GM15510 (cell line): Measurements from ENCODE around the gene ECSIT.
A peak's percentile ranks its signal among the peaks of the same experiment; 100 is the strongest.

ENCODE experiments used
- POLR2A ChIP-seq: IDR thresholded peaks from 3 replicates; pipeline ENCODE4 v1.6.1; 2011; ENCODE audit warnings: borderline replicate concordance; ENCODE audit not compliant: insufficient read length; ENCODE audit errors: extremely low read depth

ECSIT gene

GRCh38 chr19:11552666-11553372, 23.9 kb upstream of the ECSIT start:
- no peak for TF ChIP-seq POLR2A

GRCh38 chr19:11551603-11552235, 22.8 kb upstream of the ECSIT start:
- TF ChIP-seq POLR2A = no peak

- TF ChIP-seq POLR2A = no peak
Measured at GRCh38 chr19:11550265-11550664, 21.3 kb upstream of the ECSIT start.

GRCh38 chr19:11549386-11549953, 20.5 kb upstream of the ECSIT start:
- no peak for TF ChIP-seq POLR2A

GRCh38 chr19:11547929-11548700, 19.2 kb upstream of the ECSIT start:
- no peak for TF ChIP-seq POLR2A

- no peak for TF ChIP-seq POLR2A
Measured at GRCh38 chr19:11541238-11541637, 12.3 kb upstream of the ECSIT start.

GRCh38 chr19:11540645-11541044, 11.7 kb upstream of the ECSIT start:
- TF ChIP-seq POLR2A = no peak

GRCh38 chr19:11539495-11540365, 10.8 kb upstream of the ECSIT start:
- no peak for TF ChIP-seq POLR2A

- no peak for TF ChIP-seq POLR2A
Measured at GRCh38 chr19:11538232-11539036, 9.5 kb upstream of the ECSIT start, which contains the start of gene CNN1. Gene CNN1 (plus strand): TSS chr19:11538851. CDS start chr19:11538928, 77 bp downstream.

GRCh38 chr19:11535792-11536595, 7.1 kb upstream of the ECSIT start:
- peak; percentile 45 for TF ChIP-seq POLR2A

- TF ChIP-seq POLR2A = no peak
Measured at GRCh38 chr19:11534948-11535347, 6.0 kb upstream of the ECSIT start.

GRCh38 chr19:11534538-11534937, 5.6 kb upstream of the ECSIT start:
- no peak for TF ChIP-seq POLR2A

GRCh38 chr19:11530432-11530831, 1.5 kb upstream of the ECSIT start:
- no peak for TF ChIP-seq POLR2A
